HFFc6 (cell line): ENCODE data around the gene TIMP2. TPM values are rescaled to one million over a fixed set of nuclear protein-coding genes. Genes with fewer than 3 reads are reported as not detected.
"Not testable (repeated sequence)": the region's sequence is repeated elsewhere in the genome, so short reads cannot be mapped to it uniquely, and the experiment has no call there.

Experiments
- DNase-seq: peaks from one replicate; pipeline ENCODE4 v3.0.0-alpha.2; 2018
- H3K27ac Mint-ChIP-seq: 2 replicates; pipeline ENCODE4 v1.8.0; 2020; ENCODE audit warnings: mild to moderate bottlenecking, mixed read lengths
- H3K27me3 Mint-ChIP-seq: 2 replicates; pipeline ENCODE4 v1.8.0; 2021; ENCODE audit warnings: mild to moderate bottlenecking, moderate library complexity, mixed read lengths; ENCODE audit not compliant: insufficient read depth
- H3K36me3 Mint-ChIP-seq: 2 replicates; pipeline ENCODE4 v1.8.0; 2021; ENCODE audit warnings: low read depth, mixed read lengths
- H3K4me1 Mint-ChIP-seq: 2 replicates; pipeline ENCODE4 v1.8.0; 2020; ENCODE audit warnings: low read depth, mixed read lengths
- H3K4me3 Mint-ChIP-seq: 2 replicates; pipeline ENCODE4 v1.8.0; 2020; ENCODE audit warnings: mild to moderate bottlenecking, moderate library complexity, mixed read lengths
- H3K9me3 Mint-ChIP-seq: 2 replicates; pipeline ENCODE4 v1.8.0; 2020; ENCODE audit warnings: mild to moderate bottlenecking, mixed read lengths
- total RNA-seq, 6 experiments: library from RNA; stranded (reverse); fragmentation: NEBNext Ultra II Directional; extraction: Animal tissue kit (Norgen Biotek cat#: 25700); gene quantifications; 2 replicates in 1 of 6; 3 replicates in 5 of 6; pipeline ENCODE4 v1.2.3, GENCODE V29; 2021
- TF ChIP-seq, protein P1 (sequence below): fragments of 200-600 bp; sonication (generic); IDR thresholded peaks from 2 replicates; pipeline ENCODE4 v1.5.0; 2021; ENCODE audit warnings: antibody characterized with exemption, mild to moderate bottlenecking

TIMP2 gene
- total RNA-seq, 6 experiments from 2014 or later = 547 to 705 (median 601) TPM

DNA sequence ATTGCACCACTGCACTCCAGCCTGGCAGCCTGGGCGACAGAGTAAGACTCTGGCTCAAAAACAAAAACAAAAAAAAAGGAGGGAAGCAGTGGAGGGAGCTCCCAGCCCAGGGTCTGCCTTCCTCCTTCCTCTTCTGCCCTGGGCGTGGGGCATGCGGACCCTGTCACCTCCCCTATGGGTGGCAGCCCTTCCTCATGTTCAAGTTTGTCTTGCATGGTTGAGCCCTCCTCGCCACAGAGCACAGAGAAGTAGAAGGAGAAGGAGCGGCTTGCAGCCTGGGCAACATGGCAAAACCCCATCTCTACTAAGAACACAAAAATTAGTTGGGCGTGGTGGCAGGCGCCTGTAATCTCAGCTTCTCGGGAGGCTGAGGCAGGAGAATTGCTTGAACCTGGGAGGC lies 21.4 kb upstream of the TIMP2 start:
- H3K4me1 Mint-ChIP-seq = no peaks in the 10 kb centered on the region
- TF ChIP-seq, protein P1, sequence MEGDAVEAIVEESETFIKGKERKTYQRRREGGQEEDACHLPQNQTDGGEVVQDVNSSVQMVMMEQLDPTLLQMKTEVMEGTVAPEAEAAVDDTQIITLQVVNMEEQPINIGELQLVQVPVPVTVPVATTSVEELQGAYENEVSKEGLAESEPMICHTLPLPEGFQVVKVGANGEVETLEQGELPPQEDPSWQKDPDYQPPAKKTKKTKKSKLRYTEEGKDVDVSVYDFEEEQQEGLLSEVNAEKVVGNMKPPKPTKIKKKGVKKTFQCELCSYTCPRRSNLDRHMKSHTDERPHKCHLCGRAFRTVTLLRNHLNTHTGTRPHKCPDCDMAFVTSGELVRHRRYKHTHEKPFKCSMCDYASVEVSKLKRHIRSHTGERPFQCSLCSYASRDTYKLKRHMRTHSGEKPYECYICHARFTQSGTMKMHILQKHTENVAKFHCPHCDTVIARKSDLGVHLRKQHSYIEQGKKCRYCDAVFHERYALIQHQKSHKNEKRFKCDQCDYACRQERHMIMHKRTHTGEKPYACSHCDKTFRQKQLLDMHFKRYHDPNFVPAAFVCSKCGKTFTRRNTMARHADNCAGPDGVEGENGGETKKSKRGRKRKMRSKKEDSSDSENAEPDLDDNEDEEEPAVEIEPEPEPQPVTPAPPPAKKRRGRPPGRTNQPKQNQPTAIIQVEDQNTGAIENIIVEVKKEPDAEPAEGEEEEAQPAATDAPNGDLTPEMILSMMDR = no peak
- H3K27me3 Mint-ChIP-seq = peaks cover 17% of the 10 kb centered on the region
- H3K9me3 Mint-ChIP-seq = peaks cover 23% of the 10 kb centered on the region
- no peak for DNase-seq
- H3K4me3 Mint-ChIP-seq = no peak overlapping the region
- peaks cover 17% of the 10 kb centered on the region for H3K36me3 Mint-ChIP-seq
- no peak overlapping the region for H3K27ac Mint-ChIP-seq

- peaks cover 13% of the 10 kb centered on the region for H3K27me3 Mint-ChIP-seq
- peaks cover 18% of the 10 kb centered on the region for H3K9me3 Mint-ChIP-seq
- H3K4me3 Mint-ChIP-seq = no peak overlapping the region
- H3K36me3 Mint-ChIP-seq = peaks cover 13% of the 10 kb centered on the region
- TF ChIP-seq, protein P1 = no peak
- DNase-seq = no peak
- H3K27ac Mint-ChIP-seq = no peak overlapping the region
- H3K4me1 Mint-ChIP-seq = no peaks in the 10 kb centered on the region
Measured at GRCh38 chr17:78946131-78946530, 20.9 kb upstream of the TIMP2 start.

GRCh38 chr17:78945455-78945854 lies 20.3 kb upstream of the TIMP2 start:
- not testable (repeated sequence) for H3K4me3 Mint-ChIP-seq, H3K36me3 Mint-ChIP-seq, DNase-seq, H3K27ac Mint-ChIP-seq, H3K4me1 Mint-ChIP-seq
- Mint-ChIP-seq H3K9me3 (peaks cover 12% of the 10 kb centered on the region), H3K27me3 (peaks cover 13% of the 10 kb centered on the region)

- no peak for DNase-seq
- peaks cover 7% of the 10 kb centered on the region for H3K9me3 Mint-ChIP-seq
- no peak overlapping the region for H3K27ac Mint-ChIP-seq
- H3K36me3 Mint-ChIP-seq = peaks cover 2% of the 10 kb centered on the region; the same call in 1 of the 2 replicates
- H3K4me1 Mint-ChIP-seq = no peaks in the 10 kb centered on the region
- no peak overlapping the region for H3K4me3 Mint-ChIP-seq
- H3K27me3 Mint-ChIP-seq = peaks cover 13% of the 10 kb centered on the region
- TF ChIP-seq, protein P1 = no peak
Measured at GRCh38 chr17:78944956-78945355, 19.8 kb upstream of the TIMP2 start.

GRCh38 chr17:78944026-78944425 lies 18.8 kb upstream of the TIMP2 start:
- Mint-ChIP-seq H3K27me3 (peaks cover 7% of the 10 kb centered on the region), H3K9me3 (no peaks in the 10 kb centered on the region), H3K4me3 (no peak overlapping the region), H3K4me1 (no peaks in the 10 kb centered on the region), H3K27ac (no peak overlapping the region), H3K36me3 (no peaks in the 10 kb centered on the region)
- TF ChIP-seq, protein P1 = no peak
- no peak for DNase-seq

GRCh38 chr17:78940708-78941107 lies 15.5 kb upstream of the TIMP2 start:
- no peaks in the 10 kb centered on the region for H3K36me3 Mint-ChIP-seq
- no peaks in the 10 kb centered on the region for H3K9me3 Mint-ChIP-seq
- no peak overlapping the region for H3K27ac Mint-ChIP-seq
- H3K27me3 Mint-ChIP-seq = peaks cover 2% of the 10 kb centered on the region; the same call in 1 of the 2 replicates
- peaks cover 14% of the 10 kb centered on the region for H3K4me1 Mint-ChIP-seq
- TF ChIP-seq, protein P1 = no peak
- no peak overlapping the region for H3K4me3 Mint-ChIP-seq
- DNase-seq = no peak
